GM18519 (cell line): ENCODE measurements around the gene CDK11B.
"Not testable (repeated sequence)": the region's sequence is repeated elsewhere in the genome, so short reads cannot be mapped to it uniquely, and the experiment has no call there.

Experiments
- ATAC-seq: cut with Tn5 transposase; IDR thresholded peaks from one replicate; pipeline ENCODE4 v1.9.1; 2021; ENCODE audit warnings: mild to moderate bottlenecking, moderate library complexity; ENCODE audit not compliant: unreplicated experiment, low FRiP score

CDK11B gene

DNA sequence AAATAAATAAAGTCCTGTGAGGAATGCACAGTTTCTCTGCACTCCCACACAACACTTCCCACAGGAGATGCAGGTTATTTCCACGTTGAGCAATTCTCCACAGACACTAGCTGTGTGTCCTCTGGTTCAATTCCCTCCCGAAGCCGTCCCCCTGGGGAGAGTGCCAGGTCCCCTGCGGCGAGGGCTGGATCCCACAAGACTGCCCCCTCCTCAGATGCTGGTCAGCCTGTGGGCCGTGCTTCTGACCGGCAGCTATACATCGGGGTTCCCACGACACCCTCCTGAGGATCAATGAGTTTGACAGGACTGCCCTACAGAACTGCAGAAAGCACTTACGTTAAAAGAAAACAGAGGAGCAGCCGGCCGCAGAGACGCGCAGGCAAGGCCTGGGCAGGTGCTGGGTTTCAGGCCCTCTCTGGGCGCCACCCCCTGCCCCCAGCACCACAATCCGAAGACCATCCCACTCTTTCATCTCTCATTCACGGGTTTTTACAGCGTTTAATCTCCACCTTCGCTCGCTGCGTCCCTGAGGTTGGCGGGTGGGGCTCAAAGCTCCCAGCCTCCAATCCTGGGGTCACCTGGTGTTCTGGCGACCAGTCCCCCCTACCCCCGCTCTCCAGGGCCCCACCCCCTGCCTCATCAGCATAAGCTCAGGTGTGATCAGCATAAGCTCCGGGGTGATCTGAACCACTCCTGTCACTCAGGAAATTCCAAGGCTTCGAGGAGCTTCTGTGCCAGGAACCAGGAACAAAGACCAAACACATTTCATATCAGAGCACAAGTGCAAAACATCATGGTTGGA, 24.5 kb upstream of the CDK11B start:
- no peak for ATAC-seq

GRCh38 chr1:1680912-1681273, 22.1 kb upstream of the CDK11B start:
- ATAC-seq = no peak

DNA sequence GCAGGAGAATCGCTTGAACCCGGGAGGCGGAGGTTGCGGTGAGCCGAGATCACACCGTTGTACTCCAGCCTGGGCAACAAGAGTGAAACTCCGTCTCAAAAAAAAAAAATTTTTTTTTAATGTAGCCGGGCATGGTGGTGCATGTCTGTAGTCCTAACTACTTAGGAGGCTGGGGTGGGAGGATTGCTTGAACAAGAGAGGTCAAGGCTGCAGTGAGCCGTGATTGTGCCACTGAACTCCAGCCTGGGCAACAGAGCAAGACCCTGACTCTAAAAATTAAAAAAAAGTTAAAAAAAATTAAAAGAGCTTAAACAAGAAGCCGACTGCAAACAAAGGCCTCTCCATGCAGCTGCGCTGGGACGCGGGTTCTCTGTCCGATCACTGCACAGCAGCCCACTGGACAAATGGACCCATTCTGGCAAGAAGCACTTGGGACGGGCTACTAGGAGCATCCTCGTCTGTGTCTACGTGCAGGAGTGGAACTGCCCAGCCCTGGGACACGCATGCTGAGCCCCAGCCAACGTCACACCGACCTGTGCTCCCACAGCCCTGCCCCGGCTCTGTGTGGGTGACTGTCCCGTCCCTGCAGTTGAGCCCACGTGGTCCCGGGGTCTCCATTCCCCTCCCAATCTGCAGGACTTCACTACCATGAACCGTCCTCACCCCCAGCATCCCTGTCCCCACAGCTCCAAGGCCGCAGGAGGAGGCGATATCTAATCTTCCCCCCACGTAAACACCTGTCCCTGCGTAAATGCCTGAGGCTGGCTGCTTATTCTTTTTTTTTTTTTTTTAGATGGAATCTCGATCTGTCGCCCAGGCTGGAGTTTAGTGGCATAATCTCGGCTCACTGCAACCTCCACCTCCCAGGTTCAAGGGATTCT, 21.5 kb upstream of the CDK11B start:
- no peak for ATAC-seq

DNA sequence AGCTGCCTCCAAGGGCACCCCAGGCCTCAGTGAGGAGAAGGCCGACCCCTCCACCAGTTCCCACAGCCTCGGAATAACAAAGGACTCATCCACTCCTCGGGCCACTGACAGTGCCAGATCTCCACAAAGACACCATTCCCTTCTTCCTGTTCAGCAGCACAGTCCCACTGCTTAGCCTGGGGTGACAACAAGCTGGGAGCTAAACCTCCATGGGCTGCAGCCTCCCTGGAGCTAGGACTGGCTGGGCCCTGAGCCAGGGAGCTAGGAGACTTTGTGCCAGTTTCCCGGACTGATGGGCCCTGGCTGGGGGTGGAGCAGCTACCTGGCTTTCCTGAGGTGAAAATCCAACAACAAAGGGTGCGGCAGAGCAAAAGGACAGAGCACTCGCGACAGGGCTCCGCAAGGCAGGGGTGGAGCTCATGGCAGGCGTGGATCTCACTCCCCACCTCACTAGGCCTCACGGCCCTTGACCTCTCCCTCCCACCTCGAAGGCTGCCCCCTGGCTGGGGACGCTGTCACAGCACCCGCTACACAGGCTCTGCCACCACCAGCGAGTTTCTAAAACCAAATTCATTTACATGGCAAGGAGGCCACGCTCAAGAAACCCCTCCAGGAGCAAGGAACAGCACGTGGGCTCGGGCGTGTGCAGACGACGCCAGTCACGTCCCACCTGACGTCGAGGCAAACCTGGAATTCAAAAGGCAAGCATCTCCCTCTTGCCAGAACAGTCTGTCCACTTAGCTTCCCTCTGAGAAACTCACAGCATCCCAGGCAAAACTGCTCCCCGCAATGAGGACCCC, 20.0 kb upstream of the CDK11B start:
- peak; percentile 32 for ATAC-seq

- peak; percentile 31 for ATAC-seq
Measured at GRCh38 chr1:1677718-1678580, 19.1 kb upstream of the CDK11B start.

- ATAC-seq = not testable (repeated sequence)
Measured at GRCh38 chr1:1676087-1676486, 17.3 kb upstream of the CDK11B start.

DNA sequence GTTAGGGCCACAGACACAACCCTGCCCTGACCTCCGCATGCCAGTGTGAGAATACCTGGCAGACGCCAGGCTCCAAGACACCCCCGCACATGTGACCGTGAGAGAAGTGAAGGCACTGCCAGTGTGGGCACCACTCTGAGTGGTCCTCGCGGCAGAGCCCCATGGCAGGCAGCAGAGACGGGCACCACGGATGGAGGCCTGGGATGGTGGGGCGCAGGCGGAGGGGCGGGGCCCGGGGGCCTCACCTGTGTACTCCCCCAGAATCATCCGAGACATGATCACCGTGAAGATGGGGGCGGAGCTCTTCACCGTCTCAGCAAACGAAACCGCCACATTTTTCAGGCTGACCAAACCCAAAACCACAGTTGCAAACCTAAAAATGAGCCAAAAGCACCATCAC, 16.4 kb upstream of the CDK11B start:
- ATAC-seq = not testable (repeated sequence)

GRCh38 chr1:1674806-1675205, 16.0 kb upstream of the CDK11B start:
- not testable (repeated sequence) for ATAC-seq

GRCh38 chr1:1672181-1672965, 13.6 kb upstream of the CDK11B start:
- ATAC-seq = no peak

GRCh38 chr1:1671365-1672119, 12.7 kb upstream of the CDK11B start:
- ATAC-seq = no peak

DNA sequence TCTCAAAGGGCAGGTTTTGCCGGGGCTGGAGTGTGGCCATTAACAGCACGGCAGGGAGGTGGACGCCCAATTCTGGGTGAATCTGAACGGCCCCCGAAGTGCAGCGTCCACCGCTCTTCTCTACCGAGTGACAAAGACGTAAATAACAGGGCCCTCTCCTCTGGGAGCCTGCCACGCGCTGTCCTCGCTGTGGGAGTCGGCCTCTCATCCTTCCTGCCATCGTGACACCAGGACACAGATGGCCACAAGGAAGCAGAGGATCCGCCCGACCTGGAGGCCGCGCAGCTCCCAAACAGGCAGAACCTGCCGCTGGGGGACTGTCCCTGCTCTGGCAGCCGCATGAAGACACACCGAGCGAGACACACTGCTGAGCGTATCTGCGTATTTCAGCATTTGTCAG, 12.1 kb upstream of the CDK11B start:
- ATAC-seq = no peak

- ATAC-seq = no peak
Measured at GRCh38 chr1:1669468-1670440, 10.9 kb upstream of the CDK11B start.

DNA sequence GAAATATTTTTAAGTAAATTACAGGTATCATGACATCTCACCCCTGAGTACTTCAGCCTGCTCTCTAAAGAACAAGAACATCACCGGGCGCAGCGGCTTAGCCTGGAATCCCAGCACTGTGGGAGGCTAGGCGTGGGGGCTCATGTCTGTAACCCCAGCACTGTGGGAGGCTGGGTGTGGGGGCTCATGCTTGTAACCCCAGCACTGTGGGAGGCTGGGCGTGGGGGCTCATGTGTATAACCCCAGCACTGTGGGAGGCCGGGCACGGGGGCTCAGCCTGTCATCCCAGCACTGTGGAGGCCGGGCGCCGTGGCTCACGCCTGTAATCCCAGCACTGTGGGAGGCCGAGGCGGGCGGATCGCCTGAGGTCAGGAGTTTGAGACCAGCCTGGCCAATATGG, 7.7 kb upstream of the CDK11B start:
- ATAC-seq = no peak

- no peak for ATAC-seq
Measured at GRCh38 chr1:1665815-1666251, 7.0 kb upstream of the CDK11B start.

GRCh38 chr1:1664941-1665814, 6.4 kb upstream of the CDK11B start:
- ATAC-seq = no peak

GRCh38 chr1:1664318-1664717, 5.5 kb upstream of the CDK11B start:
- ATAC-seq = not testable (repeated sequence)
